ENCODE measurements around the gene ITGAL.

The ITGAL gene

GRCh38 chr16:30499284-30499683 is 26.7 kb downstream of the ITGAL start:
- DNase-seq (ENCODE audit: low read depth), result no peak

DNA sequence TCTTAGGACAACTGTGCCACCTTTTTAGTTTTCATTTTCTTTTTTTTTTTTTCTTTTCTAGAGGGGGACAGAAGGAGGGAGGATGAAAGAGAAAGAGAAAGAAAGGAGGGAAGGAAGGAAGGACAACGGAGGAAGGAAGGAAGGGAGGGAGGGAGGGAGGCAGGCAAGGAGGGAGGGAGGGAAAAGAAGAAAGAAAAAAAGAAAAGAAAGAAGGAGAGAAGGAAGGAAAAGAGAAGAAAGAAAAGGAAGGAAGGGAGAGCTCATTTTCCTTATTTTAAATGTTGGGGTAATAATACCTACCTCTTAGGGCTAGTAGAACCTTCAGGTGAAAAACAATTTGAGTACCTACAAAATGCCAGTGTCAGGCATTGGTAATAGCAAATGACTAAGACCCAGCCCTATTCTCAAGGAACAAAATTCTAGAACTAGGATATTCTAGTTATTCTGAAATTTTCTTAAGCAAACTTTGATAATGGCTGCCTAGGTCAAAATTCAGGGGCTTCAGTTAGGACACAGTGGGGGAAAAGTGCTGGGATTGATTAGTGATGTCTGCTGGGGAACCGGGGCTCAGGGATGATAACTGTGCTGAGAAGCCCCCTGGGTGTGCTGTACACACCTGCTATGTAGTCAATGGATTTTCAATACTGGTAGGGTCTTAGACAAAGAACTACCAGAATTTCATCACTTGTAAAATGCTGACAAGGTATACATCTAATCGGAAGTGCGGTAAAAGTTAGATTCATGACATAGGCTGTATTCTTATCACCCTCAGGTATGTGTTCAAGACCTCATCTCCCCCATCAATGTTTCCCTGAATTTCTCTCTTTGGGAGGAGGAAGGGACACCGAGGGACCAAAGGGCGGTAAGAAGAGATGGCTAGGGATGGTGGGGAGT is 31.1 kb downstream of the ITGAL start:
- Histone ChIP-seq H3K4me3 (ENCODE audit: low read length) (no peak overlapping the region), H3K27me3 (replicated peaks; ENCODE audit: control insufficient read depth, insufficient read depth, low read length) (peaks cover 15% of the 10 kb centered on the region), H3K9ac (ENCODE audit: low read length) (no peak overlapping the region), H3K9me3 (ENCODE audit: control insufficient read depth, low read length) (no peaks in the 10 kb centered on the region), H3K4me1 (ENCODE audit: control insufficient read depth, insufficient read depth, low read length) (no peaks in the 10 kb centered on the region), H3K36me3 (ENCODE audit: control insufficient read depth, insufficient read depth, low read length, severe bottlenecking) (no peaks in the 10 kb centered on the region)
- no peak for DNase-seq (ENCODE audit: low read depth)

More at GRCh38 chr16:30499284-30499683, 26.7 kb downstream of the ITGAL start:
- H3K4me3 ChIP-seq (ENCODE audit: low read length), result no peak overlapping the region
- no peak overlapping the region for H3K9ac ChIP-seq (ENCODE audit: low read length)
- no peaks in the 10 kb centered on the region for H3K36me3 ChIP-seq (ENCODE audit: control insufficient read depth, insufficient read depth, low read length, severe bottlenecking)
- H3K27me3 ChIP-seq (replicated peaks; ENCODE audit: control insufficient read depth, insufficient read depth, low read length), result peaks cover 14% of the 10 kb centered on the region
- no peaks in the 10 kb centered on the region for H3K4me1 ChIP-seq (ENCODE audit: control insufficient read depth, insufficient read depth, low read length)
- H3K9me3 ChIP-seq (ENCODE audit: control insufficient read depth, low read length), result no peaks in the 10 kb centered on the region

DNA sequence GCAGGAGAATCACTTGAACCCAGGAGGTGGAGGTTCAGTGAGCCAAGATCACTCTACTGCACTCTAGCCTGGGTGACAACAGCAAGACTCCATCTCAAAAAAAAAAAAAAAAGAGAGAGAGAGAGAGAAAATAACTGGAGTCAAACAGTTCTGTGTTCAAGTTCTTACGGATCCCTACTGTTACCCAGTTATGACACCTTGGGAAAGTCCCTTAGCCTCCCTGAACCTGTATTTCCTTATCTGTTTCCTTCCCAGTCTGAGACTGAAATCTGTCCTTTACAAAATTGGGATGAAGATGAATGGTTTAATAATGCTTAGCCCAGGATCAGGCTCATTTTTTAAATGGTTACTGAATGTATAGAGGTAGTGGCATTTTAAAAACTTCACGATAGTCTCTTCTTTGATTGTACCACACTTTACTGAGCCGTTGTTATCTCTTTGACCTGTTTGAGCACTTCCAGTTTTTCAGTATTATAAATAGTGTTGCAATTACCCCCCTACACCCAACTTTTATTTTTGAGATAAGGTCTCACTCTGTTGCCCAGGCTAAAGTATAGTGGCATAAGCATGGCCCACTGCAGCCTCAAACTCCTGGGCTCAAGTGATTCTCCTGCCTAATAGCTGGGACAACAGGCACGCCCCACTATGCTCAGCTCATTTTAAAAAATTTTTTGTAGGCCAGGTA is 36.7 kb downstream of the ITGAL start:
- DNase-seq (ENCODE audit: low read depth), result no peak
- H3K27me3 ChIP-seq (replicated peaks; ENCODE audit: control insufficient read depth, insufficient read depth, low read length), result peaks cover 22% of the 10 kb centered on the region
- no peaks in the 10 kb centered on the region for H3K4me1 ChIP-seq (ENCODE audit: control insufficient read depth, insufficient read depth, low read length)
- no peak overlapping the region for H3K4me3 ChIP-seq (ENCODE audit: low read length)
- H3K9ac ChIP-seq (ENCODE audit: low read length), result no peak overlapping the region
- no peaks in the 10 kb centered on the region for H3K36me3 ChIP-seq (ENCODE audit: control insufficient read depth, insufficient read depth, low read length, severe bottlenecking)
- H3K9me3 ChIP-seq (ENCODE audit: control insufficient read depth, low read length), result no peaks in the 10 kb centered on the region

- H3K9me3 ChIP-seq (ENCODE audit: control insufficient read depth, low read length), result no peaks in the 10 kb centered on the region
- no peak overlapping the region for H3K9ac ChIP-seq (ENCODE audit: low read length)
- no peak overlapping the region for H3K4me3 ChIP-seq (ENCODE audit: low read length)
- no peaks in the 10 kb centered on the region for H3K36me3 ChIP-seq (ENCODE audit: control insufficient read depth, insufficient read depth, low read length, severe bottlenecking)
- DNase-seq (ENCODE audit: low read depth), result no peak
- peaks cover 14% of the 10 kb centered on the region for H3K27me3 ChIP-seq (replicated peaks; ENCODE audit: control insufficient read depth, insufficient read depth, low read length)
- no peaks in the 10 kb centered on the region for H3K4me1 ChIP-seq (ENCODE audit: control insufficient read depth, insufficient read depth, low read length)
These were observed 37.9 kb downstream of the ITGAL start for GRCh38 chr16:30510376-30510938.

DNA sequence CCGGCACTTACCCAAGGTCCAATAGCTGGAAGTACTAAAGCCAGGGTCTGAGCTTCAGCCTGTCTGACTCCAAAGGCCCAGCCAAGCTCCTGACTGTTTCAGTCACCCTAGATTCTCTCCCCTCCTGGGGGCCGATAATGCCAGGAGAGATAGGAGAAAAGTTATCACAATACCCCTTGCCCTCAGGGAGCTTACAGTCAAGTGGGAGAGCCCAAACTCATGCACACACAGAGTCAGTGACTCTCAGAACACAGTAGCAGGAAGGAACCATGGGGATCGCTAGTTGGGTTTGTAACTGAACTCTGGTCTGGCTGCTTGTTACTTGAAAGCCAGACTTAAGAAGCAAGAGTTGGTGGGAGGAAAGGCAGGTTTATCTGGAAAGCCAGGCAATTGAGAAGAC is 39.0 kb downstream of the ITGAL start:
- H3K4me3 ChIP-seq (ENCODE audit: low read length), result no peak overlapping the region
- no peak overlapping the region for H3K9ac ChIP-seq (ENCODE audit: low read length)
- H3K9me3 ChIP-seq (ENCODE audit: control insufficient read depth, low read length), result no peaks in the 10 kb centered on the region
- no peak for DNase-seq (ENCODE audit: low read depth)
- no peaks in the 10 kb centered on the region for H3K36me3 ChIP-seq (ENCODE audit: control insufficient read depth, insufficient read depth, low read length, severe bottlenecking)
- H3K27me3 ChIP-seq (replicated peaks; ENCODE audit: control insufficient read depth, insufficient read depth, low read length), result peaks cover 15% of the 10 kb centered on the region
- no peaks in the 10 kb centered on the region for H3K4me1 ChIP-seq (ENCODE audit: control insufficient read depth, insufficient read depth, low read length)

GRCh38 chr16:30515275-30515674 is 42.7 kb downstream of the ITGAL start:
- no peak overlapping the region for H3K9ac ChIP-seq (ENCODE audit: low read length)
- H3K4me3 ChIP-seq (ENCODE audit: low read length), result no peak overlapping the region
- H3K4me1 ChIP-seq (ENCODE audit: control insufficient read depth, insufficient read depth, low read length), result no peaks in the 10 kb centered on the region
- DNase-seq (ENCODE audit: low read depth), result no peak
- no peaks in the 10 kb centered on the region for H3K9me3 ChIP-seq (ENCODE audit: control insufficient read depth, low read length)
- H3K27me3 ChIP-seq (replicated peaks; ENCODE audit: control insufficient read depth, insufficient read depth, low read length), result peaks cover 25% of the 10 kb centered on the region
- no peaks in the 10 kb centered on the region for H3K36me3 ChIP-seq (ENCODE audit: control insufficient read depth, insufficient read depth, low read length, severe bottlenecking)

GRCh38 chr16:30518552-30518951 is 46.0 kb downstream of the ITGAL start:
- no peaks in the 10 kb centered on the region for H3K4me1 ChIP-seq (ENCODE audit: control insufficient read depth, insufficient read depth, low read length)
- no peaks in the 10 kb centered on the region for H3K36me3 ChIP-seq (ENCODE audit: control insufficient read depth, insufficient read depth, low read length, severe bottlenecking)
- H3K4me3 ChIP-seq (ENCODE audit: low read length), result no peak overlapping the region
- DNase-seq (ENCODE audit: low read depth), result no peak
- peaks cover 15% of the 10 kb centered on the region for H3K27me3 ChIP-seq (replicated peaks; ENCODE audit: control insufficient read depth, insufficient read depth, low read length)
- H3K9me3 ChIP-seq (ENCODE audit: control insufficient read depth, low read length), result no peaks in the 10 kb centered on the region
- H3K9ac ChIP-seq (ENCODE audit: low read length), result no peak overlapping the region

GRCh38 chr16:30519120-30520049 is 46.8 kb downstream of the ITGAL start:
- Histone ChIP-seq H3K9ac (ENCODE audit: low read length) (no peak overlapping the region), H3K4me1 (ENCODE audit: control insufficient read depth, insufficient read depth, low read length) (no peaks in the 10 kb centered on the region)
- no peak for DNase-seq (ENCODE audit: low read depth)

GRCh38 chr16:30521476-30521872 is 48.9 kb downstream of the ITGAL start:
- Histone ChIP-seq H3K36me3 (ENCODE audit: control insufficient read depth, insufficient read depth, low read length, severe bottlenecking) (peaks cover 7% of the 10 kb centered on the region), H3K9me3 (ENCODE audit: control insufficient read depth, low read length) (no peaks in the 10 kb centered on the region), H3K4me3 (ENCODE audit: low read length) (no peak overlapping the region), H3K4me1 (ENCODE audit: control insufficient read depth, insufficient read depth, low read length) (peaks cover 5% of the 10 kb centered on the region), H3K27me3 (replicated peaks; ENCODE audit: control insufficient read depth, insufficient read depth, low read length) (peaks cover 12% of the 10 kb centered on the region), H3K9ac (ENCODE audit: low read length) (no peak overlapping the region)
- no peak for DNase-seq (ENCODE audit: low read depth)

More at GRCh38 chr16:30519120-30520049, 46.8 kb downstream of the ITGAL start:
- H3K9me3 ChIP-seq (ENCODE audit: control insufficient read depth, low read length), result no peaks in the 10 kb centered on the region
- H3K36me3 ChIP-seq (ENCODE audit: control insufficient read depth, insufficient read depth, low read length, severe bottlenecking), result no peaks in the 10 kb centered on the region
- H3K4me3 ChIP-seq (ENCODE audit: low read length), result no peak overlapping the region
- peaks cover 13% of the 10 kb centered on the region for H3K27me3 ChIP-seq (replicated peaks; ENCODE audit: control insufficient read depth, insufficient read depth, low read length)

GRCh38 chr16:30521873-30522641 is 49.5 kb downstream of the ITGAL start:
- DNase-seq (ENCODE audit: low read depth), result no peak
- Histone ChIP-seq H3K9me3 (ENCODE audit: control insufficient read depth, low read length) (no peaks in the 10 kb centered on the region), H3K4me1 (ENCODE audit: control insufficient read depth, insufficient read depth, low read length) (peaks cover 5% of the 10 kb centered on the region), H3K27me3 (replicated peaks; ENCODE audit: control insufficient read depth, insufficient read depth, low read length) (peaks cover 6% of the 10 kb centered on the region), H3K9ac (ENCODE audit: low read length) (no peak overlapping the region), H3K36me3 (ENCODE audit: control insufficient read depth, insufficient read depth, low read length, severe bottlenecking) (peaks cover 7% of the 10 kb centered on the region), H3K4me3 (ENCODE audit: low read length) (no peak overlapping the region)

Measured in adipocyte (in vitro differentiated cells).